Kidney (tissue), 14 donors: ENCODE data around the gene KBTBD12. TPM values are rescaled to one million over a fixed set of nuclear protein-coding genes. Genes with fewer than 3 reads are reported as not detected.
A peak's percentile ranks its signal among the peaks of the same experiment; 100 is the strongest.
"Not testable (repeated sequence)": the region's sequence is repeated elsewhere in the genome, so short reads cannot be mapped to it uniquely, and the experiment has no call there.

Experiments used
- DNase-seq, 5 donors: peaks; one replicate each; pipeline ENCODE4 v3.0.0-alpha.2; 2013 to 2020
- FAIRE-seq: peaks from 2 replicates; lab custom pipeline; 2012; peaks lifted over from hg19 to GRCh38; lab: Jason Lieb, UNC
- H3K27ac ChIP-seq, 2 donors: one replicate each; pipeline ENCODE4 v1.7.0; 2013; ENCODE audit warnings: low read depth in 2 of 2, low read length in 2 of 2, inconsistent platforms in 1 of 2
- H3K27me3 ChIP-seq: one replicate; pipeline ENCODE4 v1.7.1; 2013; ENCODE audit warnings: low read length, inconsistent platforms; ENCODE audit not compliant: control insufficient read depth, insufficient read depth
- H3K36me3 ChIP-seq, 3 donors: one replicate each; pipeline versions ENCODE4 v1.7.0 to v1.7.1; 2013; ENCODE audit warnings: low read length in 3 of 3, control low read depth in 1 of 3, inconsistent platforms in 1 of 3; ENCODE audit not compliant: insufficient read depth in 3 of 3, control insufficient read depth in 2 of 3
- H3K4me1 ChIP-seq, 3 donors: one replicate each; pipeline versions ENCODE4 v1.7.0 to v1.7.1; 2013; ENCODE audit warnings: low read length in 3 of 3, inconsistent platforms in 1 of 3, low read depth in 1 of 3; ENCODE audit not compliant: control insufficient read depth in 2 of 3, insufficient read depth in 2 of 3
- H3K4me3 ChIP-seq, 3 donors: one replicate each; pipeline versions ENCODE4 v1.7.0 to v1.8.1; 2013; ENCODE audit warnings: low read length in 3 of 3, control low read depth in 1 of 3, inconsistent platforms in 1 of 3
- H3K9ac ChIP-seq, 3 donors: one replicate each; pipeline versions ENCODE4 v1.7.0 to v1.7.1; 2013; ENCODE audit warnings: low read length in 3 of 3, control low read depth in 1 of 3, inconsistent platforms in 1 of 3
- H3K9me3 ChIP-seq, 3 donors: one replicate each; pipeline versions ENCODE4 v1.7.0 to v1.7.1; 2013; ENCODE audit warnings: low read length in 3 of 3, control low read depth in 1 of 3, inconsistent platforms in 1 of 3; ENCODE audit not compliant: control insufficient read depth in 2 of 3, insufficient read depth in 1 of 3
- intact Hi-C: fragments of 100-400 bp; cut with DNase I; formaldehyde crosslinking; loops from one replicate; pipeline ENCODE4 v1.11.1; 2022
- polyA plus RNA-seq: library from polyadenylated mRNA; stranded (reverse); fragments of 350-450 nt; fragmentation: Illumina TruSeq; extraction: RNeasy Lipid Tissue Mini Kit (QIAGEN cat#74804); gene quantifications from one replicate; pipeline ENCODE4 v1.2.3, GENCODE V29; 2014; ENCODE audit warnings: low read depth, low replicate concordance; ENCODE audit not compliant: insufficient read depth
- total RNA-seq: library from RNA; stranded (reverse); fragmentation: NEBNext Ultra II Directional; extraction: Animal tissue kit (Norgen Biotek cat#: 25700); gene quantifications from one replicate; pipeline ENCODE4 v1.2.1, GENCODE V29; 2021
- TF ChIP-seq, protein P1 (sequence below): IDR thresholded peaks from 3 replicates; pipeline ENCODE4 v1.5.1; 2012; ENCODE audit warnings: mild to moderate bottlenecking, moderate library complexity, borderline replicate concordance; ENCODE audit not compliant: insufficient read depth; ENCODE audit errors: extremely low read depth
- donor health status: control.
- donor health status: control.
- donor health status: control.
- donor health status: control.
- donor health status: control.
- donor health status: DM: yes; HTN: yes; CAD: no.
- donor health status: Normal renal cell carcinoma (clear cell type).

Gene KBTBD12
- total and polyA plus RNA-seq, 2 donors from 2014 or later = 1.4 to 1.6 TPM

DNA sequence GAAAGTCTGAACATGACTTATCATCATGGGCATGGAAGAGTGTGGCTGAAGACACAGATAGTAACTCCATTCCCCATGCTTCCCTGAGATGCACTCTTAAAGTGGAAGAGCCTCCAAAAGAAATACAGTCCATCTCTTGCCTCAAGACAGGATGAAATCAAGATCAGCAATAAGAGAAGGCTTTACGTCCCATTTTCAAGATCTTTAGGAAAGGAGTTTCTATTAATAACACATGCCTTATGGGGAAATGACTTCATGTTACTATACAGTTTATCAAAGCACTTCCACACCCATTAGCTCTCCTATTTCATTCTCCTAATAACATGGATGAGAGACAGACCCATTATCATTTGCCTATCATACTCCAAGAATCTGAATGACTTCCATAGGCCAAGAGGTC is 6.1 kb upstream of the KBTBD12 start:
- no peaks in the 10 kb centered on the region for H3K4me1 ChIP-seq
- FAIRE-seq = no peak
- intact Hi-C loops = no loop called here

DNA sequence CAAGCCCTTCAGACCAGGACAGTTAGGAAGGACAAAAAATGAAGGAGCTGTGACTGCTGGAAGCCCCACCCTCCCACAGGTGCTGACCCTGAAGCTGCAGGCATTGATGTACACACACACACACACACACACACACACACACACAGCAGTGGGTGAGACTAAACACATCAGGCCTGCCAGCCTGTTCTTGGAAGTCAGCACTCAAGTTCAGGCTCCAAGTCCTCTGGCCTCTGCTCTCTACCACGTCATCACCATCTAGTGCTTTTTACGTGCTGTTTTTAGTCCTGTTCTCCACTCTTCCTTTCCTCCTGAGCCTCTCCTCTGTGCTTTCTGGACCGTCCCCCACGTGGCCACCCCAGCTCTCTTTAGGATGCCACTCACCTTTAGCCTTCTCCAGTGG is 5.4 kb upstream of the KBTBD12 start:
- Histone ChIP-seq H3K9me3 (no peaks in the 10 kb centered on the region), H3K36me3 (no peaks in the 10 kb centered on the region), H3K4me3 (no peak overlapping the region), H3K27ac (no peak overlapping the region), H3K9ac (no peak overlapping the region), H3K4me1 (peaks cover 0 to 4% (median 0%) of the 10 kb centered on the region in 3 donors), H3K27me3 (no peaks in the 10 kb centered on the region)
- TF ChIP-seq, protein P1, sequence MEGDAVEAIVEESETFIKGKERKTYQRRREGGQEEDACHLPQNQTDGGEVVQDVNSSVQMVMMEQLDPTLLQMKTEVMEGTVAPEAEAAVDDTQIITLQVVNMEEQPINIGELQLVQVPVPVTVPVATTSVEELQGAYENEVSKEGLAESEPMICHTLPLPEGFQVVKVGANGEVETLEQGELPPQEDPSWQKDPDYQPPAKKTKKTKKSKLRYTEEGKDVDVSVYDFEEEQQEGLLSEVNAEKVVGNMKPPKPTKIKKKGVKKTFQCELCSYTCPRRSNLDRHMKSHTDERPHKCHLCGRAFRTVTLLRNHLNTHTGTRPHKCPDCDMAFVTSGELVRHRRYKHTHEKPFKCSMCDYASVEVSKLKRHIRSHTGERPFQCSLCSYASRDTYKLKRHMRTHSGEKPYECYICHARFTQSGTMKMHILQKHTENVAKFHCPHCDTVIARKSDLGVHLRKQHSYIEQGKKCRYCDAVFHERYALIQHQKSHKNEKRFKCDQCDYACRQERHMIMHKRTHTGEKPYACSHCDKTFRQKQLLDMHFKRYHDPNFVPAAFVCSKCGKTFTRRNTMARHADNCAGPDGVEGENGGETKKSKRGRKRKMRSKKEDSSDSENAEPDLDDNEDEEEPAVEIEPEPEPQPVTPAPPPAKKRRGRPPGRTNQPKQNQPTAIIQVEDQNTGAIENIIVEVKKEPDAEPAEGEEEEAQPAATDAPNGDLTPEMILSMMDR = no peak
- DNase-seq (no peak), FAIRE-seq (no peak)
- intact Hi-C loops = no loop called here

More for the DNA sequence above, 6.1 kb upstream of the KBTBD12 start:
- Histone ChIP-seq H3K36me3 (no peaks in the 10 kb centered on the region), H3K9ac (no peak overlapping the region), H3K4me3 (no peak overlapping the region), H3K27ac (no peak overlapping the region), H3K27me3 (no peaks in the 10 kb centered on the region), H3K9me3 (no peaks in the 10 kb centered on the region)
- DNase-seq = no peak
- TF ChIP-seq, protein P1 = no peak

DNA sequence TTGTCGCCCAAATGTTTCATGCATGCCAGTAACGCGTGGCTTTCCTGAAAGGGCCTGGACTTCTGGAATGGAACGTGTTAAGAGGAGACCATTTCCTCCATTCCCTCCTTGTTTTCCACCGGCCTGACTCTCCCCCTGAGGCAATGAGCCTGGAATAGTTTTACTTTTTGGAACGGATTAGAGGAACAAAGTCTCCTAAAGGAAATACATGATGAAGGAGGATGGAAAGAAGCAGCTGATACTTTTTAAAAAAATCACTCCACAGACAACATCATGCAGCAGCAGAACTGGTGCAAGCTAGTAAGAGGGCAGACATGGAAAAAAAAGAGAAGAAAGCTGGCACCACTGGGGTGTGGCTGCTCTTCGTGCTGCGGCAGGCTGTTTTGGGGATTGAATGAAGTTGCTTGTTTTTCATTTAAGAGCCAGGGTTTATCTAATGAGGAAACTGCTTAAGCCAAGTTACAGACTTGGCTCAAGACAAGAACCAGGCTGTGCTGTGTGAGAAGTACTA is 3.6 kb upstream of the KBTBD12 start:
- FAIRE-seq (no peak), DNase-seq (peak in 1 of 5 donors; percentile 56)
- Histone ChIP-seq H3K9me3 (no peaks in the 10 kb centered on the region), H3K27ac (no peak overlapping the region), H3K4me1 (peaks cover 0 to 7% (median 4%) of the 10 kb centered on the region in 3 donors), H3K27me3 (no peaks in the 10 kb centered on the region), H3K4me3 (no peak overlapping the region), H3K9ac (no peak overlapping the region), H3K36me3 (no peaks in the 10 kb centered on the region)
- TF ChIP-seq, protein P1 = no peak
- intact Hi-C loops = no loop called here

DNA sequence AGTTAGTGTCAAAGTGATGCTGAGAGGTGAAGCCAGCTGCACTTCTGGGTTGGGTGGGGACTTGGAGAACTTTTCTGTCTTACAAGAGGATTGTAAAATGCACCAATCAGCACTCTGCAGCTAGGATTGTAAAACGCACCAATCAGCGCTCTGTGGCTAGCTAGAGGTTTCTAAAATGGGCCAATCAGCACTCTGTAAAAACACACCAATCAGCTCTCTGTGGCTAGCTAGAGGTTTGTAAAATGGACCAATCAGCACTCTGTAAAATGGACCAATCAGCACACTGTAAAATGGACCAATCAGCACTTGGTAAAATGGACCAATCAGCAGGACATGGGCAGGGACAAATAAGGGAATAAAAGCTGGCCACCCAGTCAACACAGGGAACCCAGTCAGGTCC is 1.2 kb upstream of the KBTBD12 start:
- H3K4me1 ChIP-seq, FAIRE-seq, H3K27me3 ChIP-seq, intact Hi-C loops, H3K27ac ChIP-seq, H3K9me3 ChIP-seq, H3K9ac ChIP-seq, DNase-seq, H3K36me3 ChIP-seq, H3K4me3 ChIP-seq: not testable (repeated sequence)
